Skeletal muscle tissue (tissue), 4 donors: ENCODE results near the gene PIGM. TPM values are rescaled to one million over a fixed set of nuclear protein-coding genes. Genes with fewer than 3 reads are reported as not detected.
A peak's percentile ranks its signal among the peaks of the same experiment; 100 is the strongest.

Source experiments
- H3K27ac ChIP-seq: one replicate; pipeline ENCODE4 v1.7.0; 2013; ENCODE audit warnings: mild to moderate bottlenecking, low read depth, low read length, inconsistent platforms
- H3K27me3 ChIP-seq, 3 donors: one replicate each; pipeline ENCODE4 v1.7.0; 2013; ENCODE audit warnings: low read length in 3 of 3; ENCODE audit not compliant: control insufficient read depth in 3 of 3, insufficient read depth in 3 of 3
- H3K36me3 ChIP-seq, 3 donors: one replicate each; pipeline ENCODE4 v1.7.0; 2013; ENCODE audit warnings: low read length in 3 of 3; ENCODE audit not compliant: control insufficient read depth in 3 of 3, insufficient read depth in 3 of 3
- H3K4me1 ChIP-seq, 3 donors: one replicate each; pipeline ENCODE4 v1.7.0; 2013; ENCODE audit warnings: low read length in 3 of 3, mild to moderate bottlenecking in 3 of 3; ENCODE audit not compliant: control insufficient read depth in 3 of 3, insufficient read depth in 3 of 3
- H3K4me3 ChIP-seq, 3 donors: one replicate each; pipeline ENCODE4 v1.7.0; 2013; ENCODE audit warnings: low read length in 3 of 3
- H3K9ac ChIP-seq, 3 donors: one replicate each; pipeline ENCODE4 v1.7.0; 2013; ENCODE audit warnings: low read length in 3 of 3, mild to moderate bottlenecking in 3 of 3, moderate library complexity in 2 of 3, low read depth in 1 of 3
- H3K9me3 ChIP-seq, 3 donors: one replicate each; pipeline ENCODE4 v1.7.0; 2013; ENCODE audit warnings: low read length in 3 of 3; ENCODE audit not compliant: control insufficient read depth in 3 of 3
- total RNA-seq: library from RNA; depleted of rRNA; stranded (reverse); fragments of >200 nt; gene quantifications from one replicate; pipeline ENCODE4 v1.2.3, GENCODE V29; 2014
- donor health status: Osteomylitis.

The PIGM gene
- total RNA-seq, 1 donor from 2014 or later = 3.1 TPM

- Histone ChIP-seq H3K9ac (no peak overlapping the region), H3K4me3 (peak overlapping the region in 1 of 3 donors; percentile 5), H3K4me1 (no peaks in the 10 kb centered on the region), H3K36me3 (no peaks in the 10 kb centered on the region), H3K27ac (no peak overlapping the region), H3K9me3 (no peaks in the 10 kb centered on the region), H3K27me3 (peaks cover 2 to 7% (median 5%) of the 10 kb centered on the region in 3 donors)
Measured at GRCh38 chr1:160047111-160047991, 15.6 kb upstream of the PIGM start.

GRCh38 chr1:160046494-160047110 lies 14.8 kb upstream of the PIGM start:
- Histone ChIP-seq H3K9ac (no peak overlapping the region), H3K4me3 (peak overlapping the region in 1 of 3 donors; percentile 5), H3K27ac (no peak overlapping the region), H3K9me3 (no peaks in the 10 kb centered on the region), H3K4me1 (no peaks in the 10 kb centered on the region), H3K27me3 (peaks cover 2 to 9% (median 7%) of the 10 kb centered on the region in 3 donors), H3K36me3 (no peaks in the 10 kb centered on the region)

GRCh38 chr1:160045653-160046052 lies 13.9 kb upstream of the PIGM start:
- Histone ChIP-seq H3K4me1 (no peaks in the 10 kb centered on the region), H3K27me3 (peaks cover 2 to 9% (median 7%) of the 10 kb centered on the region in 3 donors), H3K36me3 (no peaks in the 10 kb centered on the region), H3K9ac (no peak overlapping the region), H3K9me3 (no peaks in the 10 kb centered on the region), H3K4me3 (no peak overlapping the region), H3K27ac (no peak overlapping the region)

- peaks cover 0 to 9% (median 4%) of the 10 kb centered on the region in 3 donors for H3K27me3 ChIP-seq
- H3K4me1 ChIP-seq = no peaks in the 10 kb centered on the region
- no peak overlapping the region for H3K4me3 ChIP-seq
- H3K9me3 ChIP-seq = no peaks in the 10 kb centered on the region
- no peak overlapping the region for H3K27ac ChIP-seq
- H3K36me3 ChIP-seq = no peaks in the 10 kb centered on the region
- no peak overlapping the region for H3K9ac ChIP-seq
Measured at GRCh38 chr1:160043543-160043942, 11.8 kb upstream of the PIGM start.

GRCh38 chr1:160040476-160040875 lies 8.7 kb upstream of the PIGM start:
- Histone ChIP-seq H3K36me3 (no peaks in the 10 kb centered on the region), H3K9ac (no peak overlapping the region), H3K27me3 (peaks cover 0 to 5% (median 0%) of the 10 kb centered on the region in 3 donors), H3K4me3 (no peak overlapping the region), H3K27ac (no peak overlapping the region), H3K4me1 (no peaks in the 10 kb centered on the region), H3K9me3 (no peaks in the 10 kb centered on the region)

GRCh38 chr1:160032165-160032820 lies 503 bp upstream of the PIGM start:
- Histone ChIP-seq H3K27ac (peak overlapping the region; percentile 57), H3K9ac (peak overlapping the region; percentile 69 to 86 (median 84)), H3K27me3 (no peaks in the 10 kb centered on the region), H3K4me1 (peaks cover 15 to 26% (median 23%) of the 10 kb centered on the region in 3 donors), H3K4me3 (peak overlapping the region; percentile 86 to 97 (median 95)), H3K9me3 (no peaks in the 10 kb centered on the region), H3K36me3 (no peaks in the 10 kb centered on the region)

- H3K9ac ChIP-seq = peak overlapping the region; percentile 69 to 86 (median 84)
- peak overlapping the region; percentile 57 for H3K27ac ChIP-seq
- no peaks in the 10 kb centered on the region for H3K27me3 ChIP-seq
- H3K36me3 ChIP-seq = no peaks in the 10 kb centered on the region
- peaks cover 15 to 26% (median 23%) of the 10 kb centered on the region in 3 donors for H3K4me1 ChIP-seq
- peak overlapping the region; percentile 86 to 97 (median 95) for H3K4me3 ChIP-seq
- H3K9me3 ChIP-seq = no peaks in the 10 kb centered on the region
Measured at GRCh38 chr1:160030657-160031364, 979 bp downstream of the PIGM start.

GRCh38 chr1:160028426-160028825 lies 3.4 kb downstream of the PIGM start:
- peaks cover 18 to 41% (median 23%) of the 10 kb centered on the region in 3 donors for H3K4me1 ChIP-seq
- no peak overlapping the region for H3K9ac ChIP-seq
- H3K27me3 ChIP-seq = no peaks in the 10 kb centered on the region
- no peaks in the 10 kb centered on the region for H3K36me3 ChIP-seq
- H3K27ac ChIP-seq = no peak overlapping the region
- H3K4me3 ChIP-seq = no peak overlapping the region
- no peaks in the 10 kb centered on the region for H3K9me3 ChIP-seq

- Histone ChIP-seq H3K4me1 (peaks cover 3 to 22% (median 4%) of the 10 kb centered on the region in 3 donors), H3K36me3 (no peaks in the 10 kb centered on the region), H3K9ac (no peak overlapping the region), H3K9me3 (no peaks in the 10 kb centered on the region), H3K4me3 (no peak overlapping the region), H3K27ac (no peak overlapping the region), H3K27me3 (peaks cover 0 to 2% (median under 1%) of the 10 kb centered on the region in 3 donors)
Measured at GRCh38 chr1:160025314-160025713, 6.5 kb downstream of the PIGM start.
